SK-N-MC (cell line): Measurements from ENCODE around the gene LPAR1.

Experiments used
- DNase-seq: peaks from one replicate; pipeline ENCODE4 v3.0.0-alpha.2; 2011; ENCODE audit warnings: low read depth, low spot score
- H3K27ac ChIP-seq: fragments of 200-600 bp; sonication (generic); 2 replicates; pipeline ENCODE4 v1.5.1; 2016; ENCODE audit warnings: mixed run types
- H3K36me3 ChIP-seq: fragments of 200-600 bp; sonication (generic); 2 replicates; pipeline ENCODE4 v1.6.1; 2017; ENCODE audit warnings: antibody characterized with exemption, low read length, mixed read lengths; ENCODE audit not compliant: insufficient read depth
- H3K4me3 ChIP-seq: fragments of 200-600 bp; sonication (generic); 2 replicates; pipeline ENCODE4 v1.5.1; 2016
- H3K9ac ChIP-seq: fragments of 200-600 bp; sonication (generic); 2 replicates; pipeline ENCODE4 v1.8.0; 2017; ENCODE audit warnings: mixed run types, mixed read lengths; ENCODE audit not compliant: insufficient read length
- H3K9me3 ChIP-seq: fragments of 200-600 bp; sonication (generic); 2 replicates; pipeline ENCODE4 v1.6.1; 2017; ENCODE audit warnings: low read depth, mild to moderate bottlenecking, antibody characterized with exemption, low read length, moderate library complexity, mixed read lengths
- EZH2 ChIP-seq: fragments of 200-600 bp; sonication (generic); IDR thresholded peaks from one replicate; pipeline ENCODE4 v1.6.1; 2017; ENCODE audit warnings: antibody characterized with exemption
- FOXP2 ChIP-seq: optimal IDR thresholded peaks from 2 replicates; pipeline ENCODE3; 2011; ENCODE audit warnings: mild to moderate bottlenecking, moderate library complexity; ENCODE audit not compliant: insufficient read depth; ENCODE audit errors: extremely low read length, control extremely low read depth
- POLR2AphosphoS5 ChIP-seq: IDR thresholded peaks from 2 replicates; pipeline ENCODE4 v1.6.1; 2012; ENCODE audit warnings: mild to moderate bottlenecking, low read depth, low read length, borderline replicate concordance

Gene LPAR1

DNA sequence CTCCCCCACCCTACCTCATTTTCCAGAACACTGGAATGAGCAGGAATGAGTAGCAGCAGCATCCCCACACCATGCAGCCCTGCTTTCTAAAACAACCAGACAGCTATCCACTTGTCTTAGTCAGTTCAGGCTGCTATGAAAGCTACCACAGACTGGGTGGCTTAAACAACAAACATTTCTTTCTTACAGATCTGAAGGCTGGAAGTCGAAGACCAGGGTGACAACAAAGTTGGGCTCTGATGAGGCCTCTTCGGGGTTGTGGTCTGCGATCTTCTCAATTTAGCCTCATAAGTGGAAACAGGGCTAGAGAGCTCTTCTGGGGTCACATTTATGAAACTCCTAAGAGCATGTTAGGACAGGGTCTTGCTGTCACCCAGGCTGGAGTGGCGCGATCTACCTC, 38.9 kb downstream of the LPAR1 start:
- no peak overlapping the region for H3K4me3 ChIP-seq
- H3K9ac ChIP-seq: no peak overlapping the region
- DNase-seq: no peak
- no peaks in the 10 kb centered on the region for H3K36me3 ChIP-seq
- no peak overlapping the region for H3K27ac ChIP-seq
- TF ChIP-seq POLR2AphosphoS5 (no peak), FOXP2 (no peak), EZH2 (no peak)
- no peaks in the 10 kb centered on the region; the same call in 1 of the 2 replicates for H3K9me3 ChIP-seq

DNA sequence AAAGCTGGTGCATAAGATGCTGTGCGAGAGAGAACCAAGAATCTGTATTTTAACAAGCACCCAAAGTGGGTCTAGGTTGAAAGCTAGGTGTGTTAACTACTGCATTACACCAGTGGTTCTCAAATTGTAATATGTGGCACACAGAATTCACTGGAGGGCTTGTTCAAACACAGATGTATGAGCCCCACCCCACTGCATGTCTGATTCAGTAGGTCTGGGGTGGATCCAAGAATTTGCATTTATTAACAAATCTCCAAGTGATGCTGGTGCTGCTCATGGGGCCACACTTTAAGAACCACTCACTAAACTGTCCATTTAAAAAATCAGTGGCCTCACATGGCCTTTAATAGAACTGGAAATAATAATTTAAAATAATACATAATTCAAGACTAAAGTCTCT, 40.4 kb downstream of the LPAR1 start:
- Histone ChIP-seq H3K27ac (no peak overlapping the region), H3K9me3 (no peaks in the 10 kb centered on the region), H3K36me3 (no peaks in the 10 kb centered on the region), H3K9ac (no peak overlapping the region), H3K4me3 (no peak overlapping the region)
- TF ChIP-seq FOXP2 (no peak), POLR2AphosphoS5 (no peak), EZH2 (no peak)
- DNase-seq: no peak

DNA sequence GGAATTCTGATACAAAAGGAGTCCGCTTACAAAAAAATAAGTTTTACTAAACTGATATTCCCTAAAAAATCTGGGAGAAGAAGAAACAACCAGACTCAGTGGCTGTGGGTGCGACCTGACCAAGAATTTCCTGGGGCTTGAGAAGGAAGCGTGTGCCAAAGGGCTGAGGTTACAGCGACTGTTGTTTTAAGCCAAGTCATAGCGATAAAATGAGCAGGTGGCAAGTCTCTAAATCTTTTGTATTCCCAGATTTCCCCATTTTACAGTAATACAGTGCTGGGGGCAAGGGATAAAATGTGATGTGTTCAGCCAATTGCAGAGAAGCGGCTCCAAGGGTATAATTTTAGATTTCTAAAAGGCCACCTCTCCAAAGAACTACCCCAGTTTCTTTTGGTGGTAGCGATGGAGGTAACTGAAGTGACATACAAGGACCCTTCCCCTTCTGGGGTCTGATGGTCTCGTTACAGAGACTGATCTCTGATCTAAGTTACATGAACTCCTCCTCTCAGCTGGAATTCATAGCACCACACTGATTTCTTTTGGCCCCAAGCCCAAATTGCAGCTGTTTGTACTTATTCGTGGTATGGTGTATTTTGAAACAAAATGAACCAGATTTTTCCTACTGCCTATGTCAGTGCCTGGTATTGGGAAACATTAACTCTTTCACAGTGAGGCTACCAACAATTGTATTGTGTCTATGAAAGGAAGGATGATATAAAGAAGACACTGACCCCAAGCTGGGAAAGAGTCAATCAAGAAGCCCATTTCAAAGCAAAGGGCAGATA, 41.6 kb downstream of the LPAR1 start:
- Histone ChIP-seq H3K9me3 (no peaks in the 10 kb centered on the region), H3K27ac (peak overlapping the region; percentile 98), H3K9ac (no peak overlapping the region), H3K4me3 (peak overlapping the region; percentile 14; the same call in 1 of the 2 replicates), H3K36me3 (no peaks in the 10 kb centered on the region)
- peak; percentile 72 for DNase-seq
- TF ChIP-seq POLR2AphosphoS5 (no peak), FOXP2 (no peak), EZH2 (no peak)

DNA sequence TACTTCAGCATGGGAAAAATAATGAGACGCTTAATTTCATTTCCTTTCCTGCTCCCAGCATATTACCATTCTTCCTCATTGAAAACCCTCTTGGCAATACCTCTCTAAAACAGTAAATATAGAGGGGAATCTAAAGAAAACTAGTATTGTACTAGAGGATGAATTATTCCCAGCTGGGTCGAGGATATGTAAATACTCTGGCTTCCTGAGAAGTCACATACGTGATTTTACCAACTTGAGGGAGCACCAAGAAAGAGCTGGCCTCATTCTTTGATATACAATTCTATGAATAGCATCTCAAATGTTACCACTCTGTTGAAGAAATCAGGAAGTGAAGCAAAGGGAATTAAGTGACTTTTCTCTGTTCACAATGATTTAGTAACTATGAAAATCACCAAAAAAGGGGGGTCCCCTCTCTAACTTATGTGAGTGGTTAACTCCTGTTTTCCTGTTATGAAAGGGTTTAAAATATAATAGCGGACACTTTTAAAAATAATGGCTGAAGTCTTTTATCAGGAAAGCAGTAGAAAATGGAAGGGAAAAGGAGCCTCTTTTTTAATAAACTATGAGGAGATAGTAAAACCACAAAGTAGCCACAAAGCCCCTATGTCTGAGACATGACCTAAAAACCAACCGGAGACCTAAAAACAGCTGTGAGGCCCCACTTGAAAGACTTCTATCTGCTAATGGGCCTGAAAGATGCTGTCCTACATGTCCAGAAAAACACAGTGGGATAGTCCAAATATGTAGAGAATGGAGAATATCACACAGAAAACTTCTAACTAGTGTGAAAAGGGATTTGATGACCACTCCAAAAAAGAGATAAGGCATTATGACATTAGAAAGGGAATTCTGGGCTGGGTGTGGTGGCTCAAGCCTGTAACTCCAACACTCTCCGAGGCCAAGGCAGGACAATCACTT, 42.6 kb downstream of the LPAR1 start:
- Histone ChIP-seq H3K4me3 (peak overlapping the region; percentile 69), H3K9me3 (no peaks in the 10 kb centered on the region; the same call in 1 of the 2 replicates), H3K36me3 (no peaks in the 10 kb centered on the region), H3K27ac (peak overlapping the region; percentile 98), H3K9ac (peak overlapping the region; percentile 60)
- peak; percentile 73 for DNase-seq
- TF ChIP-seq EZH2 (no peak), FOXP2 (no peak), POLR2AphosphoS5 (no peak)

DNA sequence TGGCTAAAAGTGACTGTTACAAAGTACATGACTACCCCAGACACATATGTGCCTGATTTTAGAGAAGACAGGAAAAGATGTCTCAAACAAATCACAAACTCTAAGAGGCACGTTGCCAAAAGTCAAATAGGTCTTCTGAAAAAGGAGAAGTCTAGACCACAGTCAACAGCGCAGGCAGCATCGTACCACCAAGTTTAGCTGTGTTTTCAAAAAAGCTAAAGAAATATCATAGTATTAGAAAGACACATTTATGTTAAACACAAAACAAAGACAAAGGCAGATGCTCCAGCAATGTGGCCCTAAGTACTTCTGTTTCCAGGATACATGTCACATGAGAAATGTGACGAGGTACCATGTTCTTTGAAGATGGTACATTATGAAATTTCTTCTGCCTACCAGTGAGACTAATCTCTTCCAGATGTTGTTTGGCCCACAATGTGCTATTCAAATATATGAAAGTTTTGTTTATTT, 43.5 kb downstream of the LPAR1 start:
- no peaks in the 10 kb centered on the region; the same call in 1 of the 2 replicates for H3K9me3 ChIP-seq
- H3K4me3 ChIP-seq: peak overlapping the region; percentile 69
- H3K27ac ChIP-seq: peak overlapping the region; percentile 98
- H3K9ac ChIP-seq: peak overlapping the region; percentile 60
- peak; percentile 88 for DNase-seq
- TF ChIP-seq POLR2AphosphoS5 (no peak), EZH2 (no peak), FOXP2 (no peak)
- no peaks in the 10 kb centered on the region for H3K36me3 ChIP-seq

DNA sequence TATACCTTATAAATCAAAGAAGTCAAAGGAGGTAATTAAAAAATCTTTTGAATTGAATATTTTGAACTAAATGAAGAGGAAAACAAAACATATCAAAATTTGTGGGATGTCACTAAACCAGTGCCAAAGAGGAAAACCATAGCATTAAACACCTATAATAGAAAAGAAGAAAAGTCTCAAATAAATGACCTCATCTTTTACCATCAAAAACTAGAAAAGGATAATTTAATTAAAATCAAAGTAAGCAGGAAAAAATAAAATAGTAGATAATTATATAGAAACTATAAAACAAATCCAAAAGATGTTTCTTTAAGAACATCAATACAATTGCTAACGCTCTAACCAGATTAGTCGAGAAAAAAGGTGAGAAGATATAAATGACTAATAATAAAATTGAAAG, 47.8 kb downstream of the LPAR1 start:
- no peak overlapping the region for H3K27ac ChIP-seq
- DNase-seq: no peak
- H3K4me3 ChIP-seq: no peak overlapping the region
- peaks cover 14% of the 10 kb centered on the region for H3K9me3 ChIP-seq
- peaks cover 9% of the 10 kb centered on the region; the same call in 1 of the 2 replicates for H3K36me3 ChIP-seq
- TF ChIP-seq FOXP2 (no peak), POLR2AphosphoS5 (no peak), EZH2 (no peak)
- no peak overlapping the region for H3K9ac ChIP-seq

DNA sequence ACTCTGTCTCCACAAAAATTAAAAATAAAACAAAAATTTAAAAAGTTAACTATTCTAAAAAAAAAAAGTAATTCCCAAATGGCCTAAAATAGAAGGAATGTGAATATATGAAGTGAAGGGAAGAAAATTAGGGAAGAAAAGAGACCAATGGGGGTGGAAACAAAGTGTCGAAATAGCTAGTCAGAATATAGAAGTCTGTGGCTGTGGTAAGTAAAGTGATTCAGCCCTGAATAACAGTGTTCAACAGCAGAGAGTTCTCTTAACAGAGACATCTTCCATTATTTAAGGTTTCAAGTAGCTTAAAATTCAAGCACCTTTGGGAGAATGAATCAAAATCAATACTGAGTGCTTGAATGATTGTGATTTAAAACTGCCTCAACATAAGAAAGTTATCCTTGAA, 51.7 kb downstream of the LPAR1 start:
- no peak overlapping the region for H3K9ac ChIP-seq
- no peak for DNase-seq
- TF ChIP-seq POLR2AphosphoS5 (no peak), EZH2 (no peak), FOXP2 (no peak)

DNA sequence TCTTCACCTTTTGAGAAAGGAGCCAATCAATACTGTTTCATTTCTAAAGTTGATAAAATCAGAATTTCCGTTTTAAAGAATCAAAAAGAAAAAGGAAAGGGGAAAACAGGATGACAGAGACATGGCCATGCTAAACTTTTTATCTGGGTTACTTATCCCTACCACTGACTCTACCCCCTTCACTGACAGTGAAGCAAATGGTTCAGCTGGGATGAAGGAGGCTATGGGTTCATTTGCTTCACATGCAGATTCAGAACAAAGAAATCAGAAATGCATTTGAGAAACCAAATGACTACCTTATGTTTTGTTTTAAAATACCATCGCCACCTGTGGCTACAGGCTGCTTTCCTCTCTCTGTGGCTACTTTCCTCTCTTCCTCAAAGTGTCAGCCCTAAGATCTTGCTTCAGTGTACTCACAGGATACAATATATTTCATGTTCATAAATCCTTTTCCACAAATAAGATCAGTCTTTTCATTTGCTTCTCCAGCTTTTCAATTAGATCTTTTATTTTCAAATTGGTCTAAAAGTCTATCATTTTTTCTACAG, 53.3 kb downstream of the LPAR1 start:
- no peak for DNase-seq
- Histone ChIP-seq H3K27ac (peak overlapping the region; percentile 51; the same call in 1 of the 2 replicates), H3K9ac (no peak overlapping the region), H3K4me3 (no peak overlapping the region), H3K36me3 (peaks cover 14% of the 10 kb centered on the region), H3K9me3 (peaks cover 14% of the 10 kb centered on the region; the same call in 1 of the 2 replicates)
- no peak for TF ChIP-seq EZH2
- TF ChIP-seq POLR2AphosphoS5: no peak
- TF ChIP-seq FOXP2: no peak

More for the DNA sequence above, 51.7 kb downstream of the LPAR1 start:
- Histone ChIP-seq H3K27ac (no peak overlapping the region), H3K9me3 (peaks cover 14% of the 10 kb centered on the region), H3K4me3 (no peak overlapping the region), H3K36me3 (peaks cover 14% of the 10 kb centered on the region)
